ENCODE results near the gene SAA2. TPM values are rescaled to one million over a fixed set of nuclear protein-coding genes. Genes with fewer than 3 reads are reported as not detected.
"Not testable (repeated sequence)": the region's sequence is repeated elsewhere in the genome, so short reads cannot be mapped to it uniquely, and the experiment has no call there.

SAA2 gene
- total RNA-seq, 1 donor: 0.43 TPM

DNA sequence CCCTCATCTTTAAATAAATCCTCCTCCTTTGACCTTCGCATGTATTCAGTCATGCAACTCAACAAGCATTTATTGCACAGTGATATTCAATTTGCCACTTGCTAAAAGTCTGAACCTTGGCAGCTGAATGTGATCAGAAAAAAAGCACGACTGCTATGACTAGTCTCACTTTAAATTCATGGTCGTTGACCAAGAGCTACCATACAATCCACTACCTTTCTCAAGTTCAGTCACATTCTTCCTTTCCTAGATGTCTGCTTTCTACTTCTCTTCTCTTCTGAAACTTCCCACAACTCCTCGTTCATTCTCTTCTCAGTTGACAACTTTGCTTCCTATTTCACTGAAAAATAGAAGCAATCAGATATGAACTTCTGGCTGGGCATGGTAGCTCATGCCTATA is 15.6 kb upstream of the SAA2 start:
- TF ChIP-seq CTCF (IDR thresholded peaks at IDR 0.05; ENCODE audit: insufficient read depth, low read depth, low read length): no peak
- no peak for DNase-seq (ENCODE audit: low read depth)
- H3K4me3 ChIP-seq (ENCODE audit: low read depth, low read length): no peak overlapping the region

DNA sequence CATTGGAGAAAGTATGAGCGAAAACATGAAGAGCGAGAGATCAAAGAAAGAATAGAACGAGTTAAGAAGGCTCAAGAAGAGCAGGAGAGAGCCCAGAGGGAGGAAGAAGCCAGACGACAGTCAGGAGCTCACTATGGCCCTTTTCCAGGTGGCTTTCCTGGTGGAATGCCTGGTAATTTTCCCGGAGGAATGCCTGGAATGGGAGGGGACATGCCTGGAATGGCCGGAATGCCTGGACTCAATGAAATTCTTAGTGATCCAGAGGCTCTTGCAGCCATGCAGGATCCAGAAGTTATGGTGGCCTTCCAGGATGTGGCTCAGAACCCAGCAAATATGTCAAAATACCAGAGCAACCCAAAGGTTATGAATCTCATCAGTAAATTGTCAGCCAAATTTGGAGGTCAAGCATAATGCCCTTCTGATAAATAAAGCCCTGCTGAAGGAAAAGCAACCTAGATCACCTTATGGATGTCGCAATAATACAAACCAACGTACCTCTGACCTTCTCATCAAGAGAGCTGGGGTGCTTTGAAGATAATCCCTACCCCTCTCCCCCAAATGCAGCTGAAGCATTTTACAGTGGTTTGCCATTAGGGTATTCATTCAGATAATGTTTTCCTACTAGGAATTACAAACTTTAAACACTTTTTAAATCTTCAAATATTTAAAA is 14.3 kb upstream of the SAA2 start:
- H3K4me3 ChIP-seq (ENCODE audit: low read depth, low read length); DNase-seq (ENCODE audit: low read depth): not testable (repeated sequence)

DNA sequence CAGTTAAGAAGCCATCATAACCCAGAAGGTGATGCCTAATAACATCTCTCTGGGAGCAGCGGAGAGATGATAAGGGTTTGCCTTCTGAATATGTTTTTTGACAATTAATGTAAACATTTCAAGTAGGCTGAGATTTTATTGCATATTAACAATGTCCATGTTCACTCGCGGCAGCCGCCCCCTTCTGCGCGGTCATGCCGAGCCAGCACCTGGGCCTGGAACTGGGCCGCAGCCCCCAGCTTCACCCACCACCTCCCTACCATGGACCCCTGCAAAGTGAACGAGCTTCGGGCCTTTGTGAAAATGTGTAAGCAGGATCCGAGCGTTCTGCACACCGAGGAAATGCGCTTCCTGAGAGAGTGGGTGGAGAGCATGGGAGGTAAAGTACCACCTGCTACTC is 13.3 kb upstream of the SAA2 start:
- TF ChIP-seq CTCF (IDR thresholded peaks at IDR 0.05; ENCODE audit: insufficient read depth, low read depth, low read length): no peak
- no peak for DNase-seq (ENCODE audit: low read depth)
- no peak overlapping the region for H3K4me3 ChIP-seq (ENCODE audit: low read depth, low read length)

DNA sequence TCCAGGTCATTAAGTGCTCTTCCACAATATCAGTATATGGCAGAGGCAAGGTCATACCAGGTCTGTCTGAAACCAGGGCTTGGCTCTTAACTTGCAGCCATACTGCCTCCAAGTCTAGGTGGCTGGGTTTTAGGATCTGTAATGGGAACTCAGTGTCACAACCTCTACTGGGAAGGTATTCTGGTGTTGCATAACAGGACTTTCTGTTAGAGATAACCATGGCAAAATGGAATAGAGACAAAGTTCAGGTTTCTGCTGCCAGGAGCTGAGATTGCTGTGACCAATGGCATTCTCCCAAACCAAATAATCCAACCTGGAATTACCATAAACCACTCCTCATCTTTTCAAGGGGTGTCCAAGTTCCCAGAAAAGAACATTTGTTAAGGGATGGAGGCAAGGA is 10.8 kb upstream of the SAA2 start:
- no peak overlapping the region for H3K4me3 ChIP-seq (ENCODE audit: low read depth, low read length)
- no peak for TF ChIP-seq CTCF (IDR thresholded peaks at IDR 0.05; ENCODE audit: insufficient read depth, low read depth, low read length)
- no peak for DNase-seq (ENCODE audit: low read depth)

DNA sequence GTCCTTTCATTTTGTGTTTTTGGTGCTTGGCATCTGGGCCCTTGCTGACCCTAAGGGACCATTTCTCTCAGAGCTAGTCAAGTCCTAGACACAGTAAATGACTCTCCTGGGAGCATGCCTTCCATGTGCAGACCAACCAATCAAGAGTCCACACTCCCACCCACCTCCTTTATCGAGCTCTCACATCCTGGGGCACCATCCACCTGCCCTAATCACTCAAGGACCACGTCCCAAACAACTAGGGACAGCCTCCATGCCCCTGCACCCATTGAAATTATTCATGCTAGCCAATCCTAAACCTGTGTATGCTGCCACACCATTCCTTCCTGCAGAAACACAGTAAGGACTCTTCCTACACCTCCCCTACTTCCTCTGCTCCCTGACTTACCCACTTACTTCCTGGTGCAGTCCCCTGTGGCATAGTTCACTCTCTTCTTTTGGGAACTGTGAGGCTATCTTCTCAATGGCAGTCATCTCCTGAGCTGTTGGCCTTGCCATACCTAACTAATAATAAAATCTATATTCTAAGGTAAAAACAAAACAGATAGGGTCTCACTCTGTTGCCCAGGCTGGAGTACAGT is 6.4 kb upstream of the SAA2 start:
- H3K4me3 ChIP-seq (ENCODE audit: low read depth, low read length): no peak overlapping the region
- TF ChIP-seq CTCF (IDR thresholded peaks at IDR 0.05; ENCODE audit: insufficient read depth, low read depth, low read length): no peak
- DNase-seq (ENCODE audit: low read depth): no peak

DNA sequence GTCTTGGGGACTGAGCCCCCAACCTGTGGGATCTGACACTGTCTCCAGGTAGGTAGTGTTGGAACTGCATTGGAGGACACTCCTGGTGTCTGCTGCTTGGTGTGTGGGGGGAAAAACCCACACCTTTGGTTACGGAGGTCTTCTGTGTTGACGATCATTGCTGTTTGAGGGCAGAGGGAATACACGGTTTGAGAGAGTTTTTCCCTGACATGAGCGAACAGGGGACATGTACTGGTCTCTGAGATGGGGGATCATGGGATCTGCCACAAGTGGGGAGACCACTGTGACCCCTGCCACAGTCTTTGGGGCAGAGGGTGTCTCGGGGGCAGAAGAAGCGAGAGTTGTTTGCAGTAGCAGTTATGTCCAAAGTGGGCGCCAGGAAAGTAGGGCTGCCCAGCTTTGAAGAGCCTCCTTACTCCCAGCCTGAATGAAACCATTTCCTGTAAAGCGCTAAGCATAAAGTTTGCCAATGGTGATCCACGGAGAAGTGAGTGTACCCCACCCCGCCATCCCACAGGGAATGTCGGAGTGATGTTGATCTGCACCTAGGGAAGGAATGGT is 5.4 kb upstream of the SAA2 start:
- DNase-seq (ENCODE audit: low read depth): no peak
- no peak for TF ChIP-seq CTCF (IDR thresholded peaks at IDR 0.05; ENCODE audit: insufficient read depth, low read depth, low read length)

GRCh38 chr11:18253233-18253632 is 4.8 kb upstream of the SAA2 start:
- no peak overlapping the region for H3K4me3 ChIP-seq (ENCODE audit: low read depth, low read length)
- peak; percentile 19 for TF ChIP-seq CTCF (IDR thresholded peaks at IDR 0.05; ENCODE audit: insufficient read depth, low read depth, low read length)
- DNase-seq (ENCODE audit: low read depth): no peak

More for the DNA sequence above, 5.4 kb upstream of the SAA2 start:
- H3K4me3 ChIP-seq (ENCODE audit: low read depth, low read length): no peak overlapping the region

GRCh38 chr11:18247191-18247581 is 1.3 kb downstream of the SAA2 start:
- not testable (repeated sequence) for H3K4me3 ChIP-seq (ENCODE audit: low read depth, low read length); DNase-seq (ENCODE audit: low read depth)

DNA sequence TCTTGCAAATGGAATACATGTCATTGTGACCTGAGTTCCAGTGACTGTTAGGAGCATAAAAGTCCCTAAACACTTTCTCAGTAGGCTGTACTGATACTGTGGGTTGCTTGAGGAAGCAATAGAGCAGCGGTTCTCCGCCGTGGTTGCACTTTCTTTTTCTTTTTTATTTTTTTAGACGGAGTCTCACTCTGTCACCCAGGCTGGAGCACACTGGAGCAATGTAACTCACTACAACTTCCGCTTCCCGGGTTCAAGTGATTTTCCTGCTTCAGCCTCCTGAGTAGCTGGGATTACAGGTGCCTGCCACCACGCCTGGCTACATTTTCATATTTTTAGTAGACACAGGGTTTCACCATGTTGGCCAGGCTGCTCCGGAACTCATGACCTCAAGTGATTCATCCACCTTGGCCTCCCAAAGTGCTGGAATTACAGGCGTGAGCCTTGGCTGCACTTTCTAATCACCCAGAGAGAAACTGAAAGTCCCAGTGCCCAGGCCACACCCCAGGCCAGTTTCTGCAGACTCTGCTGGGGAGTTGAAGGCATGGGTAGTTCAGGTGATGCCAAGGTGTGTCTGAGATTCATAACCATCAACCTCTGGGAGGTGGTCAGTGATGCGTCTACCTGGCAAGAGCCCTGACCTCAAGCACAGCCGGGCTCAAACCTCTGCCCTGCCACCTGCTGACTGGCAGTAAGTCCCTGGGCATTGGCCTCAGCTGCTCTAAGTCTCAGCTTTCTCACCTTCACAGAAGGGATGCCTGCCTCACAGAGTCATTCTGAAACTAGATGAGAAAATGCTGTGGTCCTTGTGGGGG is 1.9 kb downstream of the SAA2 start:
- not testable (repeated sequence) for DNase-seq (ENCODE audit: low read depth); H3K4me3 ChIP-seq (ENCODE audit: low read depth, low read length)
